22Rv1 (cell line): ENCODE results near the gene ATP5MC3.

ENCODE experiments used
- CTCF ChIP-seq: fragments of 450-650 bp; IDR thresholded peaks from 2 replicates; pipeline ENCODE4 v1.5.1; 2017; ENCODE audit warnings: mild to moderate bottlenecking
- ZFX ChIP-seq: fragments of 450-650 bp; IDR thresholded peaks from 2 replicates; pipeline ENCODE4 v1.6.1; 2017; ENCODE audit warnings: antibody characterized with exemption, borderline replicate concordance

GRCh38 chr2:175187378-175187777, 5.9 kb upstream of the ATP5MC3 start:
- no peak for TF ChIP-seq CTCF
- no peak for TF ChIP-seq ZFX
